GM06990 (cell line): ENCODE data around the gene SCAMP1.

Source experiments
- DNase-seq: peaks from one replicate; pipeline ENCODE4 v3.0.0-alpha.2; 2011; ENCODE audit not compliant: insufficient read length; ENCODE audit errors: extremely low read depth
- H3K27me3 ChIP-seq: replicated peaks from 2 replicates; pipeline ENCODE4 v1.6.0; 2011; ENCODE audit warnings: low read length; ENCODE audit not compliant: control insufficient read depth, insufficient read depth
- H3K36me3 ChIP-seq: 2 replicates; pipeline ENCODE4 v1.5.1; 2011; ENCODE audit warnings: low read length; ENCODE audit not compliant: control insufficient read depth, insufficient read depth
- H3K4me3 ChIP-seq: replicated peaks from 2 replicates; pipeline ENCODE4 v1.5.1; 2011; ENCODE audit warnings: low read depth, mild to moderate bottlenecking, control low read depth, low read length
- CTCF ChIP-seq: IDR thresholded peaks from 2 replicates; pipeline ENCODE4 v1.5.1; 2011; ENCODE audit warnings: low read length, control low read depth, mild to moderate bottlenecking, inconsistent platforms; ENCODE audit not compliant: insufficient read depth, poor library complexity, severe bottlenecking

Gene SCAMP1

GRCh38 chr5:78490709-78491485 is 130.5 kb downstream of the SCAMP1 start:
- TF ChIP-seq CTCF: no peak
- Histone ChIP-seq H3K36me3 (peaks cover 3% of the 10 kb centered on the region), H3K4me3 (no peak overlapping the region), H3K27me3 (no peaks in the 10 kb centered on the region)
- DNase-seq: no peak

GRCh38 chr5:78492224-78492623 is 131.8 kb downstream of the SCAMP1 start:
- no peak for TF ChIP-seq CTCF
- DNase-seq: no peak
- Histone ChIP-seq H3K27me3 (no peaks in the 10 kb centered on the region), H3K4me3 (no peak overlapping the region), H3K36me3 (peaks cover 3% of the 10 kb centered on the region)

GRCh38 chr5:78492650-78493049 is 132.2 kb downstream of the SCAMP1 start:
- no peak for TF ChIP-seq CTCF
- Histone ChIP-seq H3K27me3 (no peaks in the 10 kb centered on the region), H3K36me3 (peaks cover 3% of the 10 kb centered on the region), H3K4me3 (no peak overlapping the region)
- no peak for DNase-seq

- Histone ChIP-seq H3K27me3 (no peaks in the 10 kb centered on the region), H3K4me3 (no peak overlapping the region), H3K36me3 (peaks cover 1% of the 10 kb centered on the region)
- DNase-seq: no peak
- TF ChIP-seq CTCF: no peak
These were observed 135.4 kb downstream of the SCAMP1 start for GRCh38 chr5:78495800-78496199.

GRCh38 chr5:78496373-78496772 is 136.0 kb downstream of the SCAMP1 start:
- TF ChIP-seq CTCF: no peak
- H3K36me3 ChIP-seq: peaks cover 1% of the 10 kb centered on the region
- no peak for DNase-seq
- no peaks in the 10 kb centered on the region for H3K27me3 ChIP-seq
- no peak overlapping the region for H3K4me3 ChIP-seq
